GM19455 (cell line): ENCODE data around the gene NRCAM.

Experiments used
- ATAC-seq: cut with Tn5 transposase; IDR thresholded peaks from one replicate; pipeline ENCODE4 v1.9.1; 2021; ENCODE audit not compliant: unreplicated experiment

Gene NRCAM

DNA sequence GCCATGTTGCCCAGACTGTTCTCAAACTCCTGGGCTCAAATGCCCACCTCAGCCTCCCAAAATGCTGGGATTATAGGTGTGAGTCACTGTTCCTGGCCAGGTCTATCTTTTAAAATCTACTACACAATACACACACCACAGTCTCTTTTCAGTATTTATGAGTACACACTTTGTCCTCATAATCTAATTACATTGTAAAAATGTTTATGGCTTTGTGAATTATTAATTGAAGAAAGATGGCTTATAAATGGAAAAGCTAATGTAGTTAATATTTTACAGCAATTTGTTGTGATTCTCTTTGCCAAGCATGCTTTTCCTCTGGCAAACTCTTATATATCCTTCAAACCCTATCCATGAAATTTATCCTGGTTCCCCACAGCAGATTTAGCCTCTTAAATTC is 348.1 kb downstream of the NRCAM start:
- no peak for ATAC-seq

DNA sequence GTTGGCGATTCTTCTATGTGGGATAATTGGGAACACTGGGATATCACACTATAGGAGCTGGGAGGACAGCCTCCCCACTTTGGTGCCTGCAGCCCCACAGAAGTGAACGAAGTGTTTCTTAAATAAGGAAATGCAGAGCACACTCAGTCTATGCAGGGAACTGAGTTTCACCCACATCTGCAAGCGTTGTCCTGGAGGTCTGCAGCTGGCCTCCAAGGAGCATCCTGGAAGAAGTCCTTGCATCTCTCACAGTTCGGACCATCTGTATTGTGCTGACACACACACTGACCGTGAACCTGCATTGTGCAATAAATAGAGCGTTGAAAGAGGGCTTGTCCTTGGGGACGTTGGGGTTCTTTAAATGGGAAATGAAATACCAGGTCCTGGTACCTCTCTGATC is 351.9 kb downstream of the NRCAM start:
- ATAC-seq, result no peak

GRCh38 chr7:108103558-108104298 is 352.5 kb downstream of the NRCAM start:
- no peak for ATAC-seq

DNA sequence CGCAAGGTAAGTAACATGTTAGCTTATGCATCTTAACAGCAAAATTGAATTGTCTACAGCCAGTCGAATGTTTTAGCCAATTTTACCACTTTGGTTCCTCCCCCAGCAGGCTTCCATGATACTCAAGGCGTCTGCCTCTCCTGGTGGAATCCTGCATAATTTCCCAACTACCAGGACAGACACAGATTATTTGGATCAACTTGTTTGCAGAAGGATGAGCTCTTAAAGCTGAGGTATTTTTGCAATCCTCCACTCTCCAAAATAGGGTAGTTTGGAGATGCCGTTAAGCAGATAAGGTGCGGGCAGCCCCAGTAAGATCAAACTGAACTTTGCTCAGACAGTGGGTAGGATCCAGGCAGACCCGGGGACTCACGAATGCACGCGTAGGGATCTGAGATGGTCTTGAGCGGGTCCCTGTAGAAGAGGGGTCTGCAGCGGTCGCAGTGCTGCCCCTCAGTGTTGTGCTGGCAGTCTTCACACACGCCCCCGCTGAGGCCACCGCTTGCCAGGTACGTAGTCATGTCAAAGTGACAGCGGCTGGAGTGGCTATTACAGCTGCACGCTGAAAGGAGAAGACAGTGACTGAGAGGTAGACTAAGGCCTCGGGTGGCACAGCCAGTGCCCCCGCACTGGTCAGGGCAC is 353.4 kb downstream of the NRCAM start:
- ATAC-seq, result no peak

GRCh38 chr7:108101759-108102158 is 354.5 kb downstream of the NRCAM start:
- ATAC-seq, result no peak

GRCh38 chr7:108099713-108100112 is 356.5 kb downstream of the NRCAM start:
- no peak for ATAC-seq

GRCh38 chr7:108097703-108098102 is 358.5 kb downstream of the NRCAM start:
- ATAC-seq, result no peak
